GM12865 (cell line): ENCODE measurements around the gene FCN2.

Experiments
- DNase-seq: peaks from one replicate; pipeline ENCODE4 v3.0.0; 2010; ENCODE audit warnings: low read depth
- H3K4me3 ChIP-seq: 2 replicates; pipeline ENCODE4 v1.5.1; 2011; ENCODE audit warnings: mild to moderate bottlenecking, low read depth, low read length, control low read depth
- CTCF ChIP-seq: IDR thresholded peaks from 2 replicates; pipeline ENCODE4 v1.5.1; 2011; ENCODE audit warnings: low read length, control low read depth, low read depth, inconsistent platforms; ENCODE audit not compliant: insufficient read depth; ENCODE audit errors: missing control alignments

FCN2 gene

GRCh38 chr9:134899818-134900217 is 19.2 kb downstream of the FCN2 start:
- TF ChIP-seq CTCF = no peak
- no peak overlapping the region for H3K4me3 ChIP-seq
- DNase-seq = no peak

- DNase-seq = no peak
- TF ChIP-seq CTCF = no peak
- no peak overlapping the region for H3K4me3 ChIP-seq
Measured at GRCh38 chr9:134902936-134903335, 22.3 kb downstream of the FCN2 start.

- no peak for TF ChIP-seq CTCF
- H3K4me3 ChIP-seq = no peak overlapping the region
- no peak for DNase-seq
Measured at GRCh38 chr9:134908524-134909309, 28.1 kb downstream of the FCN2 start.

- DNase-seq = no peak
- no peak for TF ChIP-seq CTCF
- H3K4me3 ChIP-seq = no peak overlapping the region
Measured at GRCh38 chr9:134909511-134910481, 29.2 kb downstream of the FCN2 start.

- no peak for DNase-seq
- TF ChIP-seq CTCF = no peak
- no peak overlapping the region for H3K4me3 ChIP-seq
Measured at GRCh38 chr9:134912126-134912840, 31.7 kb downstream of the FCN2 start.

GRCh38 chr9:134913041-134913712 is 32.6 kb downstream of the FCN2 start:
- TF ChIP-seq CTCF = no peak
- no peak for DNase-seq

More at GRCh38 chr9:134913041-134913712, 32.6 kb downstream of the FCN2 start:
- H3K4me3 ChIP-seq = no peak overlapping the region
